Neural cell (in vitro differentiated cells): ENCODE results near the gene LOXHD1. TPM values are rescaled to one million over a fixed set of nuclear protein-coding genes. Genes with fewer than 3 reads are reported as not detected.

Experiments
- H2AFZ ChIP-seq: fragments of 200-600, 300-800 bp; sonication (generic), shearing (Covaris generic); 2 replicates; pipeline ENCODE4 v1.6.0; 2014; ENCODE audit warnings: low read depth, mild to moderate bottlenecking, antibody characterized with exemption, low read length, moderate library complexity
- H3F3A ChIP-seq: fragments of 200-600 bp; shearing (Covaris generic); 2 replicates; pipeline ENCODE4 v1.6.1; 2016; ENCODE audit warnings: mild to moderate bottlenecking, moderate library complexity, mixed read lengths, antibody characterized with exemption, low read length; ENCODE audit not compliant: insufficient read depth, poor library complexity, severe bottlenecking
- H3K27ac ChIP-seq: fragments of 200-600, 300-800 bp; sonication (generic), shearing (Covaris generic); 2 replicates; pipeline ENCODE4 v1.5.1; 2014; ENCODE audit warnings: mild to moderate bottlenecking, low read length, moderate library complexity
- H3K27me3 ChIP-seq: fragments of 300-800, 200-600 bp; sonication (generic), shearing (Covaris generic); 2 replicates; pipeline ENCODE4 v1.6.0; 2014; ENCODE audit warnings: mild to moderate bottlenecking, low read depth, low read length, moderate library complexity; ENCODE audit not compliant: insufficient read depth
- H3K36me3 ChIP-seq: fragments of 300-800, 200-600 bp; sonication (generic), shearing (Covaris generic); 2 replicates; pipeline ENCODE4 v1.5.1; 2014; ENCODE audit warnings: mild to moderate bottlenecking, antibody characterized with exemption, low read length, moderate library complexity; ENCODE audit not compliant: insufficient read depth
- H3K4me2 ChIP-seq: fragments of 300-800, 200-600 bp; sonication (generic), shearing (Covaris generic); 2 replicates; pipeline ENCODE4 v1.6.0; 2014; ENCODE audit warnings: mild to moderate bottlenecking, low read length
- H3K4me3 ChIP-seq: fragments of 300-800, 200-600 bp; sonication (generic), shearing (Covaris generic); 2 replicates; pipeline ENCODE4 v1.5.1; 2014; ENCODE audit warnings: mild to moderate bottlenecking, low read length, moderate library complexity
- H3K79me2 ChIP-seq: fragments of 200-600 bp; shearing (Covaris generic); replicated peaks from 2 replicates; pipeline ENCODE4 v1.6.0; 2014; ENCODE audit warnings: mild to moderate bottlenecking, low read length, moderate library complexity; ENCODE audit not compliant: insufficient read depth
- H3K9ac ChIP-seq: fragments of 300-800, 200-600 bp; sonication (generic), shearing (Covaris generic); 2 replicates; pipeline ENCODE4 v1.6.1; 2016; ENCODE audit warnings: mild to moderate bottlenecking, low read length, mixed read lengths
- H3K9me2 ChIP-seq: fragments of 200-600 bp; shearing (Covaris generic); 2 replicates; pipeline ENCODE4 v1.6.1; 2016; ENCODE audit warnings: mild to moderate bottlenecking, low read length, mixed read lengths; ENCODE audit not compliant: insufficient read depth
- H3K9me3 ChIP-seq: fragments of 200-600, 300-800 bp; sonication (generic), shearing (Covaris generic); 2 replicates; pipeline ENCODE4 v1.6.1; 2016; ENCODE audit warnings: mild to moderate bottlenecking, mixed run types, low read length, moderate library complexity, mixed read lengths
- H4K20me1 ChIP-seq: fragments of 200-600 bp; shearing (Covaris generic); 2 replicates; pipeline ENCODE4 v1.6.1; 2016; ENCODE audit warnings: mild to moderate bottlenecking, mixed run types; ENCODE audit not compliant: insufficient read depth
- CTCF ChIP-seq: fragments of 450-650 bp; IDR thresholded peaks from 2 replicates; pipeline ENCODE4 v1.5.1; 2014; ENCODE audit warnings: antibody characterized with exemption, mild to moderate bottlenecking, moderate library complexity; ENCODE audit not compliant: poor library complexity, severe bottlenecking
- EP300 ChIP-seq: fragments of 450-650 bp; conservative IDR thresholded peaks from 2 replicates; pipeline ENCODE4 v1.6.1; 2014; ENCODE audit warnings: antibody characterized with exemption, mild to moderate bottlenecking, moderate library complexity; ENCODE audit not compliant: poor library complexity, severe bottlenecking
- EZH2 ChIP-seq: fragments of 200-600, 300-800 bp; shearing (Covaris generic), sonication (generic); IDR thresholded peaks from 2 replicates; pipeline ENCODE4 v1.6.1; 2014; ENCODE audit warnings: antibody characterized with exemption, low read length, borderline replicate concordance, mild to moderate bottlenecking; ENCODE audit not compliant: insufficient read depth, poor library complexity, severe bottlenecking
- MXI1 ChIP-seq: fragments of 450-650 bp; conservative IDR thresholded peaks from 2 replicates; pipeline ENCODE4 v1.6.1; 2014; ENCODE audit warnings: antibody characterized with exemption, mild to moderate bottlenecking; ENCODE audit not compliant: poor library complexity, severe bottlenecking
- POLR2AphosphoS5 ChIP-seq: IDR thresholded peaks from 2 replicates; pipeline ENCODE4 v1.6.1; 2012
- RAD21 ChIP-seq: fragments of 450-650 bp; conservative IDR thresholded peaks from 2 replicates; pipeline ENCODE4 v1.6.1; 2014; ENCODE audit warnings: antibody characterized with exemption, mild to moderate bottlenecking, moderate library complexity
- REST ChIP-seq: IDR thresholded peaks from 2 replicates; pipeline ENCODE4 v1.6.1; 2012; ENCODE audit warnings: borderline replicate concordance
- SMC3 ChIP-seq: fragments of 450-650 bp; conservative IDR thresholded peaks from 2 replicates; pipeline ENCODE4 v1.6.1; 2014; ENCODE audit warnings: antibody characterized with exemption, mild to moderate bottlenecking, moderate library complexity; ENCODE audit not compliant: poor library complexity
- TAF1 ChIP-seq: IDR thresholded peaks from 2 replicates; pipeline ENCODE4 v1.6.1; 2012; ENCODE audit warnings: low read depth
- polyA plus RNA-seq: library from polyadenylated mRNA; depleted of rRNA; stranded (reverse); fragments of >200 nt; gene quantifications from 2 replicates; pipeline ENCODE4 v1.2.3, GENCODE V29; 2014

LOXHD1 gene
- polyA plus RNA-seq, 1 donor from 2014 or later, result not detected

GRCh38 chr18:46567196-46567595, 89.8 kb downstream of the LOXHD1 start:
- Histone ChIP-seq H4K20me1 (no peaks in the 10 kb centered on the region), H3K9ac (no peak overlapping the region)

GRCh38 chr18:46566111-46566510, 90.9 kb downstream of the LOXHD1 start:
- H3K9me3 ChIP-seq, result no peaks in the 10 kb centered on the region
- H3K4me2 ChIP-seq, result no peak overlapping the region
- no peak overlapping the region for H3K9ac ChIP-seq
- no peaks in the 10 kb centered on the region for H4K20me1 ChIP-seq
- H3K27me3 ChIP-seq, result no peaks in the 10 kb centered on the region
- no peaks in the 10 kb centered on the region for H3K79me2 ChIP-seq
- no peak overlapping the region for H3K4me3 ChIP-seq
- H3K27ac ChIP-seq, result no peak overlapping the region
- no peak overlapping the region for H2AFZ ChIP-seq
- no peaks in the 10 kb centered on the region for H3F3A ChIP-seq
- no peaks in the 10 kb centered on the region for H3K9me2 ChIP-seq
- H3K36me3 ChIP-seq, result no peaks in the 10 kb centered on the region
- TF ChIP-seq TAF1, result no peak
- TF ChIP-seq RAD21, result no peak
- TF ChIP-seq MXI1, result no peak
- no peak for TF ChIP-seq SMC3
- TF ChIP-seq EZH2, result no peak
- no peak for TF ChIP-seq POLR2AphosphoS5
- no peak for TF ChIP-seq CTCF
- TF ChIP-seq EP300, result no peak

More at GRCh38 chr18:46567196-46567595, 89.8 kb downstream of the LOXHD1 start:
- Histone ChIP-seq H3K27ac (no peak overlapping the region), H3K9me3 (no peaks in the 10 kb centered on the region), H2AFZ (no peak overlapping the region), H3K4me3 (no peak overlapping the region), H3F3A (no peaks in the 10 kb centered on the region), H3K36me3 (no peaks in the 10 kb centered on the region), H3K79me2 (no peaks in the 10 kb centered on the region), H3K9me2 (no peaks in the 10 kb centered on the region), H3K4me2 (no peak overlapping the region), H3K27me3 (no peaks in the 10 kb centered on the region)
- TF ChIP-seq EP300, result no peak
- no peak for TF ChIP-seq MXI1
- no peak for TF ChIP-seq SMC3
- no peak for TF ChIP-seq REST
- no peak for TF ChIP-seq POLR2AphosphoS5
- no peak for TF ChIP-seq CTCF
- TF ChIP-seq TAF1, result no peak
- no peak for TF ChIP-seq RAD21
- no peak for TF ChIP-seq EZH2
